HS-27A (cell line): Measurements from ENCODE around the gene EYA2.

Source experiments
- DNase-seq: peaks from one replicate; pipeline ENCODE4 v3.0.0-alpha.2; 2012; ENCODE audit warnings: low read depth, missing footprints

Gene EYA2

DNA sequence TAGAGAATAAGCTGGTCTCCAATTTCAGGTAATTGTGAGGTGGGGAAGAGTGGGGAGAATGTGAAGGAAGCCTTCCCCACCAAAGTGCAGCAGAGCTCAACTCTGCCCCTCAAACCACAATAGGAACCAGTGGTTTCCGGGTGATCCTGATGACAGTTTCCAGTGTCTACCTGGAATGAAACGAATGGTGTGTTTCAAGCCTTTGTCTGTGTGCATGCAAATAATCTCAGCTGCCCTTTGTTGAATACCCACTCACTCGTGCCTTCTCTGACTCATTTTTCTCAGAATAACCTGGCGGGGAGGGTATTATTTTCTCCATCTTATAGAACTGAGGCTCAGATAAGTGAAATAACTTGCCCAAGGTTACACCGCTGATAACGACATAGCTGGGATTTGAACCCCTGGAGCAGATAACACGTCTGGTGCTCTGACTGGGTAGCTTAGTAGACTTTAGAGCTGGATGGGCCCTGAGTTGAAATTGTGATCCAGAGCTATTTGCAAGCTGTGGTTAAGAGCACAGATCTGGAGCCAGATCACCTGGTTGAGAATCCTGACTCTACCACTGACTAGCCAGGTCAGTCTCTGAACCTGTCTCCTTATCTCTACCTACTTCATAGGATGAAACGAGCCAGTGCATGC, 85.1 kb downstream of the EYA2 start:
- no peak for DNase-seq

- no peak for DNase-seq
Measured at GRCh38 chr20:46981184-46981583, 86.5 kb downstream of the EYA2 start.

DNA sequence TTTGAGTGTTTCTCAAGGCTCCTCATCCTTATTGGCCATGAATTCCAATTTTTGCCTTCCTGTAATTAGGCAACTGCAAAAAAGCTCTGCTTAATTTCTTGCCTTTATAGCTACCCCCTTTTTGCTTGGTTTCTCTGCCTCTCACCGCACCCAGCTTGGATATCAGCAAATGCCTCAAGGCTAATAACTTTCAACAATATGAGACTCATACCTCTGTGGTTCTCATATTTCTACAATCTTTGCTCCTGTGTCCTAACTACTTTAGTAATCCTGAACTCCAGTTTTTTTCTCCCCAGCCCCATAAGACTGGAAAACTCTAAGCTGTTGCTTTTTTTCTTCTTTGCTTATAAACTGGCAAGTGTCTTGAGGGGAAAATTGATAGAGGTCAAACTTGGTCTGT, 88.8 kb downstream of the EYA2 start:
- DNase-seq = no peak

GRCh38 chr20:46984405-46984804, 89.8 kb downstream of the EYA2 start:
- DNase-seq = no peak

GRCh38 chr20:46985250-46985649, 90.6 kb downstream of the EYA2 start:
- no peak for DNase-seq

- DNase-seq = no peak
Measured at GRCh38 chr20:46985671-46986070, 91.0 kb downstream of the EYA2 start.

GRCh38 chr20:46987001-46987400, 92.4 kb downstream of the EYA2 start:
- no peak for DNase-seq

GRCh38 chr20:46990017-46990595, 95.5 kb downstream of the EYA2 start:
- no peak for DNase-seq

GRCh38 chr20:46990596-46991104, 96.0 kb downstream of the EYA2 start:
- DNase-seq = no peak

GRCh38 chr20:46991168-46991567, 96.5 kb downstream of the EYA2 start:
- DNase-seq = no peak

- DNase-seq = no peak
Measured at GRCh38 chr20:46991880-46992639, 97.4 kb downstream of the EYA2 start.

DNA sequence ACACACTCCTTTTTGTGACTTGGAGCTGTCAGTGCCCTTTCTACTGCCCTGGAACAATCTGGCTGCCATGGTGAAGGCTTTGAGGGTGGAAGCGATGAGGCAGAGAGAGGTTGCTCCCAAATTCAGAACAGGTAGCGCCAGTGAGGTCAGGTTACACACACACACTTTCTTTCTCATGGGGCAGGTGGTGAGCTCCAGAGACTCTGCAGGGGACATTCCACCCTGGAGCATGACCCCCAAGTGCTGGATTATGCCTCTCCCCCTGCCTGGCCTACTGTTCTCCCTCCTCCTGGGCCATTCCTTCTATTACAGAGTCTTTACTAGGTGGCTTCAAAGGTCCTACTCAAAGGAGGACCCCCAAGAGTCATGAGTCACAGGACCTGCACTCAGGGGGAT, 98.0 kb downstream of the EYA2 start:
- DNase-seq = no peak

DNA sequence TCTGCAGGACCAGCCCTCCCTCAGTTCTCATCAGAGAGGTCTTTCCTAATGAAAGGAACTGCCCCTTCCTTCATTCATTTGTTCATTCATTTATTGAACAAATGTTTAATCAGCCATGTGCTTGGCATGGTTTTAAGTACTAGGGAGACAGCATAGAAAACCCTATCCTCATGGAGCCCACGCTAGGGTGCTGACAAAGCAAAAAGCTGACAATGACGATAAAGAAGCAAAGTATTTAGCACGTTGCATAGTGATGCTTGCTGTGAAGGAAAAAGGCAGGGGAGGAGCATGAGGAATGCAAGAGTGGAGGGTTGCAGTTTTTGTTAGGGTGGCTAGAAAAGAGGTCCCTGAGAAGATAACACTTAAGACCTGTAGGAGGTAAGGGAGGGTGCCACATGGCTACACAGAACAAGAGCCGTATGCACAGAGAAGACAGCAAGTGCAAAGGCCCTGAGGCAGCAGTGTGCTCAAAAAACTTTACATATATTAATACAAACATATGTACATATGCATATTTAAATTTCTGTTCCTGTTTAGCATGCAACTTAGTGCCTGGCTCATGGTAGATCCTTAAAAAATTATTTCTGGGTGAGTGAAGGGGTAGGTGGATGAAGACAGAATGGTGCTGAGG, 98.9 kb downstream of the EYA2 start:
- DNase-seq = no peak

DNA sequence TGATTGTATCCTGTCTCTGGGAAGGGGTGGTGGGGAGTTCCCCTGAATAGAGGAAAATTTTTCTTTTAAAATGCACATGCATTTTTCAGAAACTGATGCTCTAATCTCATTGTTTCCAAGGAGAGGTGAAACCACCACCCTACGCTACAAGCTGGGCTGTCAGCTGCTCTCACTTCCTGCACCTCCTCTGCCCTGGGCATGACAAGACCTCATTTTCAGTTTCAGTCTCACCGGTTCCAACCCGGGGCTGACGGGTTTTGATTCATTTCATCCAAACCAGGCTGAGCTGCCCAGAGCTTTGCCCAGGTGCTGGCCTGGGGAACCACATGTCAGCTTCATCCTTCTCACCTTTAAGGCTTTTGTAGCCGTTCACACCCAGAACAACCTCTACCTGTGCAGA, 99.7 kb downstream of the EYA2 start:
- DNase-seq = no peak

GRCh38 chr20:46995561-46996142, 101.0 kb downstream of the EYA2 start:
- no peak for DNase-seq

DNA sequence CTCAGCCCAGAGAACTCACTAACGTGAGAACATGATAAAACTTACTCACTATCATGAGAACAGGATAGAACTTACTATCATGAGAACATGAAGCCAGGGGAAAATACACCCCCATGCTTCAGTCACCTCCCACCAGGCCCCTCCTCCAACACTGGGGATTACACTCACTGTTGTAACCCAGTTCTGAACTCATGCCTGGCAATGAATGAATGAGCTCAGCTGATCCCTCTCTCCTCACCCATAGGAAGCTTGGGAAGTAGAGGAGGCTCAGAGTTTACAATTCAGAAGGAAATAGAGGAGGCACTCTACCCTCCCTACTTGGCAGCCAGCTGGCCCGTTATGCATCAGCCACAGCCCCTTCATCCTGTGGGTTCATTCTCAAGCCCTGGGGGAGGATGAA, 102.5 kb downstream of the EYA2 start:
- DNase-seq = no peak

DNA sequence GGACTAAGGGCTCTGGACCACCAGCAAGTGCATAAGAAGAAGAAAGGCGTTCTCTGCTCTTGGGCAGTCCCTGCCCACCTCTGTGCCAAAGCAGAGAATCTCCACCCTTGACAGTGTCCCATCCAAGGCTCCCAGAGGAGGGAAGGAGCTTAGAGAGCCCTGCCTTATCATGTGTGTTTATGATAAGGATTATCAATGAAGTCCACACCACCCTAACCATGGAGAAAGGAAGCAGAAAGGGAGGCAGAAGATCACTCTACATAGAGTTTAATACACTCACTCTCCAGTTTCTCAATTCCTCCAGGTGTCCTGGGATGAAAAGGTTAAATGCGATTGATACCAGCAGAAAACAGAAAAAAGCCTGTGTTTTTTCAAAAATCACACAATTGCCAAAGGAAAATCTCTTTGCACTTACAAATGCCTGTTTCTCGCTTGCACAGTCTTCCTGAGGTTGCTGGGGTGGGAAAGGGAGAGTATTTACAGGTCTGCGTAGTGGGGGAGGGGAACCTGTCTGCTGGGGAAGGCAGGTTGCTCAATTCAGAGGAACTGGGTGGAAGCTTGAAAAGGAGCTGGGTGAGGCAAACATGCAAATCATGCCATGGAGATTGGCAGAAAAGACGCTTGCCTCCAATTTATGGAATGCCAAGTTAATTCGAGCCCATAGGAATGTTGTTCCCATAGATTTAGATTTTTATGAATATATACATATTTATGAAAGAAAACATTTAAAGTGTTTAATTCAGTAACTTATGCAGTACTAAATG, 104.0 kb downstream of the EYA2 start:
- no peak for DNase-seq

DNA sequence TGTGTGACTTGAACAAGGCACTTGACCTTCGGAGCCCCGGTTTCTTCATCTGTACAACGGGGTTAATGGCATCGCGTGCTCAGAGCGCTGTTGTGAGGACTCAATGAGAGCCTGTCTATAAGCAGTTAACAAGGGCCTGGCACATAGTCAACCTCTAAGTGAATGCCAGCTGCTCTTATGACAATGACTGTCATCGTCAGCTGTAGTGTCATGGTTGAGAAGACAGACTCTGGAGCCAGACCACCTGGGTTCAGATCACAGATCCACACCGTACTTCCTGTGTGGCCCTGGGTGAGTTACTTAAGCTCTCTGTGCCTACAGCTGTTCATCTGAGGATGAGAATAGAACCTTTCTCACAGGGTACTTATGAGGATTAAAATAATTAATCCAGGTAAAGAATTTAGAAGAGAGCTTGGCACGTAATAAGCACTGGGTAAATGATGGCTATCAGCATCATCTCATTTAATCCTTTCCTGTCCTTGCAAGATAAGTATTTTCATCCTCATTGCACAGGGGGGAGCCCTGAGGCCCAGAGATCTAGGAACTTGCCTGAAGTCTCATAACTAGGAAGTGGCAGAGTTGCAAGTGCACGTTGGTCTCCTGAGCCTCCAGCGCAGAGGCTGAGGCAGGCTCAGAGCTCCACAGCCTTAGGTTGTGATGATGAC, 105.3 kb downstream of the EYA2 start:
- DNase-seq = no peak

DNA sequence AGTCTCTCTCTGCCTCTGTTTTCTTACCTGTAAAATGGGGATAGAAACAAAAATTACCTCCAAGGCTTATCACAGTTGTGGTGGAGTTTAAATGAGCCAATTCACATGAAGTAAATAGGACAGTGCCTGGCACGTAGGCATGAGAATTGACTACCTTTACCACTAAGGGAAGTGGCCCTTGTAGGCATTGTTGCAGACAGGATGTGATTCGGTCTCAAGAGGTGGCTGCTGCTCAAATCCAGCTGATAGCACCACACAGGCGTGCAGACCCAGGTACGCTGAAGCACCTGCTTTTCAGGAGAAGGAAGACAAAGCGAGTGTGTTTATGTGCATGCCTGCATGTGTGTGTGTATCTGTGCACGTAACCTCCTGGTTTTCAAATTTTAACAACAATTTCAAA, 108.6 kb downstream of the EYA2 start:
- DNase-seq = no peak

DNA sequence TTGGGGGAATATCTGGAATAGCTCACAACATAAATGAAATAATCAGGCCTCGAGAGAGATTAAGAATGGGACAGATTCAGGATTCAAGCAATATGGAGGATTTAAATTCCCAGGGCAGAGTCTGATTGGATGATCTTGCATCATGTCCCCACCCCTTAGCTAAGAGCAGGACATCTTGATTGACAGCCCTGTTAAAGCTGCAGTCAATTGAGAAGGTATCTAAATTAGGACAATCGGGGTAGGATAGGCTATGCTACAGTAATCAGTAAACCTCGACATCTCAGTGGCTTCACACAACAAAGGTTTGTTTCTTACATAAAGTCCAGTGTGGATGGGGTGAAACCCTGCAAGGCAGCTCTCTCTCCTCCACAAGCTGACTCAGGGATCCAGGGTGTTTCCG, 109.5 kb downstream of the EYA2 start:
- no peak for DNase-seq
